Endothelial cell of umbilical vein (primary cell): ENCODE results near the gene ASAP2. TPM values are rescaled to one million over a fixed set of nuclear protein-coding genes. Genes with fewer than 3 reads are reported as not detected.

Experiments used
- BruUV-seq: library from RNA; stranded (reverse); fragments of 400-500 nt; replicated peaks from 2 replicates; lab custom pipeline; 2021; lab: Mats Ljungman, UMichigan
- CTCF ChIA-PET: fragments of 300-600, 350-600 bp; sonication (Branson Sonifier 250); formaldehyde crosslinking; loops from one replicate; lab custom pipeline; 2021; ENCODE audit warnings: antibody characterized with exemption, inconsistent platforms; lab: Charles Lee
- POLR2A ChIA-PET: fragments of 300-600, 350-600 bp; sonication (Branson Sonifier 250); formaldehyde crosslinking; loops from one replicate; lab custom pipeline; 2021; ENCODE audit warnings: antibody characterized with exemption, inconsistent platforms; lab: Charles Lee
- DNase-seq: peaks from one replicate; pipeline ENCODE4 v3.0.0-alpha.2; 2011; ENCODE audit warnings: low read depth, low spot score
- FAIRE-seq: peaks from 2 replicates; lab custom pipeline; 2011; peaks lifted over from hg19 to GRCh38; lab: Jason Lieb, UNC
- H2AFZ ChIP-seq: 2 replicates; pipeline ENCODE4 v1.6.0; 2012; ENCODE audit warnings: low read depth, low read length, control low read depth, inconsistent platforms
- H3K27ac ChIP-seq: 2 replicates; pipeline ENCODE4 v1.5.1; 2011; ENCODE audit warnings: low read depth, mild to moderate bottlenecking, control low read depth, low read length, moderate library complexity; ENCODE audit not compliant: insufficient read depth
- H3K27me3 ChIP-seq, 2 experiments: 2 replicates each; pipeline versions ENCODE4 v1.6.0 to v1.6.1; 2011; ENCODE audit warnings: low read length in 2 of 2, mixed read lengths in 1 of 2; ENCODE audit not compliant: control insufficient read depth in 2 of 2, insufficient read depth in 2 of 2
- H3K36me3 ChIP-seq, 2 experiments: 2 replicates in 1 of 2; 3 replicates in 1 of 2; pipeline ENCODE4 v1.5.1; 2011; ENCODE audit warnings: low read length in 2 of 2, mild to moderate bottlenecking in 1 of 2, moderate library complexity in 1 of 2; ENCODE audit not compliant: control insufficient read depth in 2 of 2, insufficient read depth in 2 of 2; ENCODE audit errors: extremely low read depth in 1 of 2
- H3K4me1 ChIP-seq: 3 replicates; pipeline ENCODE4 v1.5.1; 2011; ENCODE audit warnings: mild to moderate bottlenecking, low read length; ENCODE audit not compliant: control insufficient read depth, insufficient read depth; ENCODE audit errors: extremely low read depth
- H3K4me2 ChIP-seq: 2 replicates; pipeline ENCODE4 v1.6.1; 2011; ENCODE audit warnings: low read length, control low read depth, mixed read lengths; ENCODE audit not compliant: insufficient read depth
- H3K4me3 ChIP-seq, 3 experiments: fragments of 200-600 bp in 1 of 3; sonication (generic), shearing (Covaris generic) in 1 of 3; replicated peaks in 1 of 3; 2 replicates each; pipeline ENCODE4 v1.5.1; 2011 to 2016; ENCODE audit warnings: control low read depth in 3 of 3, low read length in 3 of 3, mild to moderate bottlenecking in 2 of 3, inconsistent platforms in 1 of 3, low read depth in 1 of 3, moderate library complexity in 1 of 3; ENCODE audit not compliant: insufficient read depth in 1 of 3
- H3K79me2 ChIP-seq: 2 replicates; pipeline ENCODE4 v1.6.0; 2012; ENCODE audit warnings: low read length, inconsistent platforms; ENCODE audit not compliant: control insufficient read depth, insufficient read depth
- H3K9ac ChIP-seq: replicated peaks from 2 replicates; pipeline ENCODE3; 2011; ENCODE audit warnings: low read length, control low read depth; ENCODE audit not compliant: insufficient read depth; ENCODE audit errors: extremely low read depth
- H3K9me1 ChIP-seq: replicated peaks from 3 replicates; pipeline ENCODE4 v1.6.0; 2011; ENCODE audit warnings: mild to moderate bottlenecking, low read length; ENCODE audit not compliant: control insufficient read depth, insufficient read depth; ENCODE audit errors: extremely low read depth
- H3K9me3 ChIP-seq: replicated peaks from 2 replicates; pipeline ENCODE4 v1.5.1; 2012; ENCODE audit warnings: low read length, inconsistent platforms; ENCODE audit not compliant: control insufficient read depth, insufficient read depth
- H4K20me1 ChIP-seq: replicated peaks from 2 replicates; pipeline ENCODE3; 2011; ENCODE audit warnings: mild to moderate bottlenecking, low read length; ENCODE audit not compliant: control insufficient read depth, insufficient read depth; ENCODE audit errors: extremely low read depth
- CTCF ChIP-seq, 2 donors: IDR thresholded peaks; 1 replicate in 1 of 2; 2 replicates in 1 of 2; pipeline ENCODE4 v1.5.1; 2011; ENCODE audit warnings: low read length in 2 of 2, mild to moderate bottlenecking in 2 of 2, moderate library complexity in 2 of 2, control low read depth in 1 of 2, inconsistent platforms in 1 of 2, low read depth in 1 of 2; ENCODE audit not compliant: insufficient read depth in 1 of 2; ENCODE audit errors: extremely low read depth in 1 of 2
- EZH2 ChIP-seq: IDR thresholded peaks from 2 replicates; pipeline ENCODE4 v1.6.1; 2012; ENCODE audit warnings: borderline replicate concordance, low read depth, mild to moderate bottlenecking, moderate library complexity, low read length, inconsistent platforms; ENCODE audit not compliant: severe bottlenecking
- FOS ChIP-seq: IDR thresholded peaks from 2 replicates; pipeline ENCODE4 v1.6.1; 2011; ENCODE audit warnings: mild to moderate bottlenecking, low read length, moderate library complexity, borderline replicate concordance; ENCODE audit not compliant: insufficient read depth
- JUN ChIP-seq: IDR thresholded peaks from 2 replicates; pipeline ENCODE4 v1.6.1; 2011; ENCODE audit warnings: borderline replicate concordance, low read depth; ENCODE audit not compliant: insufficient read length, insufficient read depth
- MAX ChIP-seq: IDR thresholded peaks from 2 replicates; pipeline ENCODE4 v1.6.1; 2011; ENCODE audit not compliant: insufficient read depth, insufficient read length
- MYC ChIP-seq: IDR thresholded peaks from one replicate; pipeline ENCODE4 v1.6.1; 2011; ENCODE audit warnings: mild to moderate bottlenecking, low read depth, low read length
- POLR2A ChIP-seq: IDR thresholded peaks from 2 replicates; pipeline ENCODE4 v1.6.1; 2012; ENCODE audit warnings: low read depth, mild to moderate bottlenecking, control low read depth, low read length
- POLR2AphosphoS5 ChIP-seq: IDR thresholded peaks from 2 replicates; pipeline ENCODE4 v1.6.1; 2012; ENCODE audit warnings: low read depth, mild to moderate bottlenecking, control low read depth, low read length, moderate library complexity; ENCODE audit not compliant: insufficient read depth
- dilution Hi-C: fragments of 300-500 bp; cut with MboI; formaldehyde crosslinking; loops from one replicate; pipeline ENCODE4 v1.15.0; 2019; ENCODE audit warnings: low sequenced_read_pairs; ENCODE audit not compliant: extremely low pct_ligation_motif_present
- intact Hi-C: fragments of 100-400 bp; cut with micrococcal nuclease; formaldehyde crosslinking; loops from one replicate; pipeline ENCODE4 v1.10.0; 2022
- polyA plus RNA-seq, 4 experiments: library from polyadenylated mRNA; depleted of rRNA in 3 of 4; stranded (reverse) in 3 of 4; unstranded in 1 of 4; fragments of >200 nt; gene quantifications; 2 replicates each; pipeline versions ENCODE4 v1.2.1 to v1.2.3, GENCODE V29; 2011 to 2012; ENCODE audit warnings: missing spikeins in 1 of 4
- total RNA-seq: library from RNA; stranded (reverse); gene quantifications from 2 replicates; pipeline ENCODE4 v1.2.3, GENCODE V29; 2021

The ASAP2 gene
- total and polyA plus RNA-seq, 2 donors (not counting 3 experiments of a cell fraction or from before 2014, with no cell fraction given) = 31.1 to 79.2 TPM

GRCh38 chr2:9294764-9295163, 88.2 kb downstream of the ASAP2 start:
- Histone ChIP-seq H3K4me2 (no peak overlapping the region), H3K9ac (no peak overlapping the region)
- no peak for TF ChIP-seq JUN
- TF ChIP-seq FOS = no peak
- TF ChIP-seq EZH2 = no peak

GRCh38 chr2:9296559-9296958, 89.9 kb downstream of the ASAP2 start:
- no peak overlapping the region for H3K27ac ChIP-seq
- H3K36me3 ChIP-seq = peaks cover 3 to 6% of the 10 kb centered on the region in 2 experiments
- ChIA-PET CTCF (interaction anchor here (1.8 kb wide), 1 partner anchor 8 kb away, joined by 10 read pairs; no protein-coding TSS in a partner anchor), POLR2A (no interaction called here)
- no peak overlapping the region for H3K4me2 ChIP-seq
- DNase-seq (no peak), FAIRE-seq (no peak)
- no peak overlapping the region for H3K4me3 ChIP-seq
- H4K20me1 ChIP-seq = no peaks in the 10 kb centered on the region
- dilution Hi-C loops (no loop called here), intact Hi-C loops (no loop called here)
- TF ChIP-seq MYC (no peak), FOS (no peak), MAX (no peak), EZH2 (no peak), CTCF (IDR thresholded peaks at IDR 0.05; ENCODE audit: extremely low read depth in 1 of 2, insufficient read depth in 1 of 2, low read depth in 1 of 2, low read length in 2 of 2) (no peak), JUN (no peak), POLR2A (no peak), POLR2AphosphoS5 (no peak)
- no TSS peak for BruUV-seq
- H2AFZ ChIP-seq = no peak overlapping the region
- H3K79me2 ChIP-seq = peaks cover 63% of the 10 kb centered on the region
- no peaks in the 10 kb centered on the region for H3K27me3 ChIP-seq
- no peak overlapping the region for H3K9ac ChIP-seq
- H3K9me3 ChIP-seq = no peaks in the 10 kb centered on the region
- H3K4me1 ChIP-seq = no peaks in the 10 kb centered on the region
- no peaks in the 10 kb centered on the region for H3K9me1 ChIP-seq

More at GRCh38 chr2:9294764-9295163, 88.2 kb downstream of the ASAP2 start:
- dilution Hi-C loops = no loop called here
- FAIRE-seq = no peak
- POLR2A ChIA-PET = no interaction called here
- no peaks in the 10 kb centered on the region for H3K9me1 ChIP-seq
- H3K27me3 ChIP-seq = no peaks in the 10 kb centered on the region
- H3K4me3 ChIP-seq = no peak overlapping the region
- no peak overlapping the region for H3K27ac ChIP-seq
- BruUV-seq = no TSS peak
- H3K36me3 ChIP-seq = peaks cover 0 to 6% of the 10 kb centered on the region in 2 experiments
- H3K4me1 ChIP-seq = no peaks in the 10 kb centered on the region
- no peak overlapping the region for H2AFZ ChIP-seq
- H3K79me2 ChIP-seq = peaks cover 67% of the 10 kb centered on the region
- CTCF ChIA-PET = no interaction called here
- no peaks in the 10 kb centered on the region for H3K9me3 ChIP-seq
- H4K20me1 ChIP-seq = no peaks in the 10 kb centered on the region
- intact Hi-C loops = no loop called here
- no peak for DNase-seq
